GM12878 (cell line): ENCODE results near the gene TAC3. TPM values are rescaled to one million over a fixed set of nuclear protein-coding genes. Genes with fewer than 3 reads are reported as not detected.
A peak's percentile ranks its signal among the peaks of the same experiment; 100 is the strongest.

Experiments
- BMI1 ChIP-seq: fragments of 450-650 bp; IDR thresholded peaks from 2 replicates; pipeline ENCODE4 v1.6.1; 2016; ENCODE audit warnings: mild to moderate bottlenecking, moderate library complexity, borderline replicate concordance
- CEBPB ChIP-seq, 2 experiments: fragments of 150-350 bp in 1 of 2; IDR thresholded peaks; 2 replicates each; pipeline ENCODE4 v1.6.1; 2012 to 2014; ENCODE audit warnings: low read depth in 2 of 2, low read length in 2 of 2, borderline replicate concordance in 1 of 2, inconsistent platforms in 1 of 2
- CHD2 ChIP-seq: IDR thresholded peaks from 2 replicates; pipeline ENCODE4 v1.6.1; 2011; ENCODE audit warnings: low read depth, low read length, improper control_type of control experiment, borderline replicate concordance
- ESRRA ChIP-seq: IDR thresholded peaks from 2 replicates; pipeline ENCODE4 v1.6.1; 2012; ENCODE audit warnings: mild to moderate bottlenecking, low read length, improper control_type of control experiment
- EZH2 ChIP-seq: IDR thresholded peaks from 2 replicates; pipeline ENCODE4 v1.6.1; 2012; ENCODE audit warnings: low read depth, mild to moderate bottlenecking, control low read depth, inconsistent platforms, low read length, borderline replicate concordance; ENCODE audit not compliant: control insufficient read depth
- GATAD2B ChIP-seq: fragments of 450-650 bp; conservative IDR thresholded peaks from 2 replicates; pipeline ENCODE4 v1.6.1; 2017; ENCODE audit warnings: low read depth, mild to moderate bottlenecking, moderate library complexity
- HSF1 ChIP-seq: fragments of 150-350 bp; IDR thresholded peaks from 2 replicates; pipeline ENCODE4 v1.6.1; 2014; ENCODE audit warnings: mild to moderate bottlenecking, low read depth, low read length
- KAT2A ChIP-seq: conservative IDR thresholded peaks from 2 replicates; pipeline ENCODE4 v1.6.1; 2011; ENCODE audit warnings: low read depth, low read length; ENCODE audit not compliant: control insufficient read depth
- MAX ChIP-seq: IDR thresholded peaks from 2 replicates; pipeline ENCODE4 v1.6.1; 2012; ENCODE audit warnings: low read depth, low read length, improper control_type of control experiment
- MTA2 ChIP-seq: fragments of 450-650 bp; IDR thresholded peaks from 2 replicates; pipeline ENCODE4 v1.6.1; 2016; ENCODE audit warnings: low read depth, mild to moderate bottlenecking, moderate library complexity
- PML ChIP-seq: IDR thresholded peaks from 2 replicates; pipeline ENCODE4 v1.6.1; 2012; ENCODE audit warnings: low read length, inconsistent platforms
- RAD21 ChIP-seq: IDR thresholded peaks from 2 replicates; pipeline ENCODE4 v1.6.1; 2011; ENCODE audit warnings: mild to moderate bottlenecking, low read depth, low read length, moderate library complexity; ENCODE audit not compliant: insufficient read depth
- SMAD1 ChIP-seq: fragments of 450-650 bp; IDR thresholded peaks from 2 replicates; pipeline ENCODE4 v1.6.1; 2018; ENCODE audit warnings: mild to moderate bottlenecking, low read depth; ENCODE audit not compliant: partially characterized antibody
- SPI1 ChIP-seq: IDR thresholded peaks from 2 replicates; pipeline ENCODE4 v1.6.1; 2011; ENCODE audit warnings: low read depth, mild to moderate bottlenecking, low read length, moderate library complexity, borderline replicate concordance; ENCODE audit not compliant: insufficient read depth
- SRF ChIP-seq, 2 experiments: IDR thresholded peaks; 2 replicates each; pipeline ENCODE4 v1.6.1; 2011; ENCODE audit warnings: low read depth in 2 of 2, low read length in 2 of 2, mild to moderate bottlenecking in 1 of 2, moderate library complexity in 1 of 2
- STAT1 ChIP-seq: fragments of 450-650 bp; conservative IDR thresholded peaks from 2 replicates; pipeline ENCODE4 v1.6.1; 2014; ENCODE audit warnings: antibody characterized with exemption, mild to moderate bottlenecking
- TCF3 ChIP-seq: IDR thresholded peaks from 2 replicates; pipeline ENCODE4 v1.6.1; 2012; ENCODE audit warnings: low read depth, mild to moderate bottlenecking, low read length, borderline replicate concordance; ENCODE audit not compliant: insufficient read depth
- ZZZ3 ChIP-seq: IDR thresholded peaks from 2 replicates; pipeline ENCODE4 v1.6.1; 2011; ENCODE audit warnings: low read depth; ENCODE audit not compliant: control insufficient read depth, insufficient read length
- polyA plus RNA-seq, 11 experiments: library from polyadenylated mRNA; depleted of rRNA in 4 of 11; unstranded in 6 of 11; stranded (reverse) in 5 of 11; fragments of >200 nt; fragmentation: Nextera tagmentation in 4 of 11; fragmentation: Illumina TruSeq in 1 of 11; extraction: Ambion mirVana in 4 of 11; extraction: Trizol in 1 of 11; gene quantifications; 1 replicate in 1 of 11; 2 replicates in 10 of 11; pipeline versions ENCODE4 v1.2.1 to v1.2.3, GENCODE V29; 2011 to 2016; ENCODE audit warnings: inconsistent platforms in 2 of 11, missing spikeins in 2 of 11, low read depth in 1 of 11
- total RNA-seq, 4 experiments: library from RNA; depleted of rRNA in 3 of 4; stranded (reverse); fragments of >200 nt in 3 of 4; fragmentation: Illumina TruSeq in 1 of 4; extraction: Trizol in 1 of 4; gene quantifications; 2 replicates each; pipeline versions ENCODE4 v1.2.1 to v1.2.3, GENCODE V29; 2013 to 2021
- TF ChIP-seq, protein P1 (sequence below): IDR thresholded peaks from 2 replicates; pipeline ENCODE4 v1.6.1; 2011; ENCODE audit warnings: low read depth, low read length, improper control_type of control experiment, borderline replicate concordance
- TF ChIP-seq, protein P2 (sequence below): fragments of 450-650 bp; IDR thresholded peaks from 2 replicates; pipeline ENCODE4 v1.6.1; 2017; ENCODE audit warnings: antibody characterized with exemption, mild to moderate bottlenecking, moderate library complexity
- TF ChIP-seq, protein P3 (sequence below): fragments of 450-650 bp; IDR thresholded peaks from 2 replicates; pipeline ENCODE4 v1.6.1; 2016; ENCODE audit warnings: mild to moderate bottlenecking
- TF ChIP-seq, protein P4 (sequence below): IDR thresholded peaks from 2 replicates; pipeline ENCODE4 v1.6.1; 2012; ENCODE audit warnings: low read depth, low read length, improper control_type of control experiment

The TAC3 gene
- total and polyA plus RNA-seq, 10 of the 15 experiments (the other 5 are each of a cell fraction or from before 2014, with no cell fraction given), result 0.11 to 0.18 (median 0.13) TPM; not detected in 7

DNA sequence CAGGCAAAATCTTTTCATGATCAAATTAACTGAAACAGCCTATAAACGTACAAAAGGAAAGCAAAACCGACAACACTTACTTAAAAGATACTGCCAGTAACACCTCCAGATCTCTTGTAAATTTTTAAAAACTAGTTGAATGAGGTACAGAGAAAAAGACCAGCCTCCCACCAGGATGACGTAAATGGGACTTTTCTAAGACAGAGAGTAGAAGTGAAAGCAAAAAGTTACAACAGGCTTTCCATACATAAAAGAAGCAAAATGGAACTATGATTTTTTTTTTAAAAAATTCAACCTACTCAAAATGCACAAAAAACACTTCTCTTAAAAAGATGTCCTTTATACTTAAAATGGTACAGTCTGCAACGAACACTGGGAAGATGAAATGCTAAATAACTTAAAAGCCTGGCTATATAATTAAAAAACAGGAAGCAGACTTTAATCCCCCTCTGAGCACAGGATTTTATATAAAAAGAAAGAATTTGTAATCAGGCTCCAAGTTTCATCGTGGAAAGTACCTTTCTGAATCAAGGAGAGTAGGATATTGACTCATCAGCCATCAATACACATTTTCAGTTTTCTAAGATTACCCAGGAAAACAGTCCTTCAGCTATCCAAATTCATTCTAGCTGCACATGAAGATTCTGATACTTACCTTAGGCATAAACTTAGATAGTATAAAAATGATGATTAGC is 47.8 kb upstream of the TAC3 start (continued):
- TF ChIP-seq RAD21 (no peak), GATAD2B (no peak), SMAD1 (no peak), TCF3 (no peak), SPI1 (no peak), KAT2A (no peak), STAT1 (no peak), CEBPB (IDR thresholded peaks at IDR 0.05; ENCODE audit: borderline replicate concordance in 1 of 2, low read depth in 2 of 2, low read length in 2 of 2) (no peak), HSF1 (no peak), ZZZ3 (no peak), MAX (no peak), CHD2 (no peak), BMI1 (no peak), ESRRA (no peak), MTA2 (0 out of 2 replicates have a peak, but pooled peaks have one; percentile 14), EZH2 (no peak), PML (no peak), SRF (IDR thresholded peaks at IDR 0.05; ENCODE audit: low read depth in 2 of 2, low read length in 2 of 2) (no peak)
- TF ChIP-seq, protein P1, sequence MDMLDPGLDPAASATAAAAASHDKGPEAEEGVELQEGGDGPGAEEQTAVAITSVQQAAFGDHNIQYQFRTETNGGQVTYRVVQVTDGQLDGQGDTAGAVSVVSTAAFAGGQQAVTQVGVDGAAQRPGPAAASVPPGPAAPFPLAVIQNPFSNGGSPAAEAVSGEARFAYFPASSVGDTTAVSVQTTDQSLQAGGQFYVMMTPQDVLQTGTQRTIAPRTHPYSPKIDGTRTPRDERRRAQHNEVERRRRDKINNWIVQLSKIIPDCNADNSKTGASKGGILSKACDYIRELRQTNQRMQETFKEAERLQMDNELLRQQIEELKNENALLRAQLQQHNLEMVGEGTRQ, result no peak
- TF ChIP-seq, protein P2, sequence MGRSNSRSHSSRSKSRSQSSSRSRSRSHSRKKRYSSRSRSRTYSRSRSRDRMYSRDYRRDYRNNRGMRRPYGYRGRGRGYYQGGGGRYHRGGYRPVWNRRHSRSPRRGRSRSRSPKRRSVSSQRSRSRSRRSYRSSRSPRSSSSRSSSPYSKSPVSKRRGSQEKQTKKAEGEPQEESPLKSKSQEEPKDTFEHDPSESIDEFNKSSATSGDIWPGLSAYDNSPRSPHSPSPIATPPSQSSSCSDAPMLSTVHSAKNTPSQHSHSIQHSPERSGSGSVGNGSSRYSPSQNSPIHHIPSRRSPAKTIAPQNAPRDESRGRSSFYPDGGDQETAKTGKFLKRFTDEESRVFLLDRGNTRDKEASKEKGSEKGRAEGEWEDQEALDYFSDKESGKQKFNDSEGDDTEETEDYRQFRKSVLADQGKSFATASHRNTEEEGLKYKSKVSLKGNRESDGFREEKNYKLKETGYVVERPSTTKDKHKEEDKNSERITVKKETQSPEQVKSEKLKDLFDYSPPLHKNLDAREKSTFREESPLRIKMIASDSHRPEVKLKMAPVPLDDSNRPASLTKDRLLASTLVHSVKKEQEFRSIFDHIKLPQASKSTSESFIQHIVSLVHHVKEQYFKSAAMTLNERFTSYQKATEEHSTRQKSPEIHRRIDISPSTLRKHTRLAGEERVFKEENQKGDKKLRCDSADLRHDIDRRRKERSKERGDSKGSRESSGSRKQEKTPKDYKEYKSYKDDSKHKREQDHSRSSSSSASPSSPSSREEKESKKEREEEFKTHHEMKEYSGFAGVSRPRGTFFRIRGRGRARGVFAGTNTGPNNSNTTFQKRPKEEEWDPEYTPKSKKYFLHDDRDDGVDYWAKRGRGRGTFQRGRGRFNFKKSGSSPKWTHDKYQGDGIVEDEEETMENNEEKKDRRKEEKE, result no peak
- TF ChIP-seq, protein P3, sequence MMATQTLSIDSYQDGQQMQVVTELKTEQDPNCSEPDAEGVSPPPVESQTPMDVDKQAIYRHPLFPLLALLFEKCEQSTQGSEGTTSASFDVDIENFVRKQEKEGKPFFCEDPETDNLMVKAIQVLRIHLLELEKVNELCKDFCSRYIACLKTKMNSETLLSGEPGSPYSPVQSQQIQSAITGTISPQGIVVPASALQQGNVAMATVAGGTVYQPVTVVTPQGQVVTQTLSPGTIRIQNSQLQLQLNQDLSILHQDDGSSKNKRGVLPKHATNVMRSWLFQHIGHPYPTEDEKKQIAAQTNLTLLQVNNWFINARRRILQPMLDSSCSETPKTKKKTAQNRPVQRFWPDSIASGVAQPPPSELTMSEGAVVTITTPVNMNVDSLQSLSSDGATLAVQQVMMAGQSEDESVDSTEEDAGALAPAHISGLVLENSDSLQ, result peak; percentile 23; the same call in 1 of the 2 replicates
- TF ChIP-seq, protein P4, sequence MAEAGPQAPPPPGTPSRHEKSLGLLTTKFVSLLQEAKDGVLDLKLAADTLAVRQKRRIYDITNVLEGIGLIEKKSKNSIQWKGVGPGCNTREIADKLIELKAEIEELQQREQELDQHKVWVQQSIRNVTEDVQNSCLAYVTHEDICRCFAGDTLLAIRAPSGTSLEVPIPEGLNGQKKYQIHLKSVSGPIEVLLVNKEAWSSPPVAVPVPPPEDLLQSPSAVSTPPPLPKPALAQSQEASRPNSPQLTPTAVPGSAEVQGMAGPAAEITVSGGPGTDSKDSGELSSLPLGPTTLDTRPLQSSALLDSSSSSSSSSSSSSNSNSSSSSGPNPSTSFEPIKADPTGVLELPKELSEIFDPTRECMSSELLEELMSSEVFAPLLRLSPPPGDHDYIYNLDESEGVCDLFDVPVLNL, result no peak
